ENCODE data around the gene CTSF. TPM values are rescaled to one million over a fixed set of nuclear protein-coding genes. Genes with fewer than 3 reads are reported as not detected.

CTSF gene
- total RNA-seq, 1 donor from 2014 or later = 85.7 TPM

DNA sequence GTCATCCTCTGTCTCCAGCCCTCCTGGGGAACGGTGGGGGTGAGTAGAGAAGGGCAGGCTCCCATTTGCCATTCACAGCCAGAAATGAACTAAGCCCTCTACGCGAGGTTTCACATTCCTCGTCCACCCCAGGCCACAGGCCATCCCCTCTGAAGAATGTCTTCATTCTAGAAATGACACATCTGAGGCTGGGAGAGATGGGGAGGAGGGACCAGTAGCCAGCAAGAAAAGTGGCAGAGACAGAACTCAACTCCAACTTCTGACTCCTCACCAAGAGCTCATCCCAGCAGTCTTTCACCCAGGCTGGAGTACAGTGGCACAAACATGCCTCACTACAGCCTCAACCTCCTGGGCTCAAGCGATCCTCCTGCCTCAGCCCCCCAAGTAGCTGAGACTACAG, 3.4 kb downstream of the CTSF start:
- TF ChIP-seq POLR2AphosphoS5 (IDR thresholded peaks at IDR 0.05; ENCODE audit: insufficient read depth in 1 of 2, low read depth in 1 of 2) = no peak
- TF ChIP-seq POLR2A (IDR thresholded peaks at IDR 0.05) = no peak
- TF ChIP-seq, protein P1, sequence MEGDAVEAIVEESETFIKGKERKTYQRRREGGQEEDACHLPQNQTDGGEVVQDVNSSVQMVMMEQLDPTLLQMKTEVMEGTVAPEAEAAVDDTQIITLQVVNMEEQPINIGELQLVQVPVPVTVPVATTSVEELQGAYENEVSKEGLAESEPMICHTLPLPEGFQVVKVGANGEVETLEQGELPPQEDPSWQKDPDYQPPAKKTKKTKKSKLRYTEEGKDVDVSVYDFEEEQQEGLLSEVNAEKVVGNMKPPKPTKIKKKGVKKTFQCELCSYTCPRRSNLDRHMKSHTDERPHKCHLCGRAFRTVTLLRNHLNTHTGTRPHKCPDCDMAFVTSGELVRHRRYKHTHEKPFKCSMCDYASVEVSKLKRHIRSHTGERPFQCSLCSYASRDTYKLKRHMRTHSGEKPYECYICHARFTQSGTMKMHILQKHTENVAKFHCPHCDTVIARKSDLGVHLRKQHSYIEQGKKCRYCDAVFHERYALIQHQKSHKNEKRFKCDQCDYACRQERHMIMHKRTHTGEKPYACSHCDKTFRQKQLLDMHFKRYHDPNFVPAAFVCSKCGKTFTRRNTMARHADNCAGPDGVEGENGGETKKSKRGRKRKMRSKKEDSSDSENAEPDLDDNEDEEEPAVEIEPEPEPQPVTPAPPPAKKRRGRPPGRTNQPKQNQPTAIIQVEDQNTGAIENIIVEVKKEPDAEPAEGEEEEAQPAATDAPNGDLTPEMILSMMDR (IDR thresholded peaks at IDR 0.05) = no peak
- Histone ChIP-seq H3K4me3 (no peak overlapping the region), H3K27me3 (no peaks in the 10 kb centered on the region), H3K27ac (no peak overlapping the region), H3K4me1 (peaks cover 20% of the 10 kb centered on the region), H3K36me3 (no peaks in the 10 kb centered on the region), H3K9me3 (no peaks in the 10 kb centered on the region)
- intact Hi-C loops (cut with DNase I) = no loop called here
- no peak for DNase-seq (ENCODE audit: extremely low spot score in 2 of 2)

DNA sequence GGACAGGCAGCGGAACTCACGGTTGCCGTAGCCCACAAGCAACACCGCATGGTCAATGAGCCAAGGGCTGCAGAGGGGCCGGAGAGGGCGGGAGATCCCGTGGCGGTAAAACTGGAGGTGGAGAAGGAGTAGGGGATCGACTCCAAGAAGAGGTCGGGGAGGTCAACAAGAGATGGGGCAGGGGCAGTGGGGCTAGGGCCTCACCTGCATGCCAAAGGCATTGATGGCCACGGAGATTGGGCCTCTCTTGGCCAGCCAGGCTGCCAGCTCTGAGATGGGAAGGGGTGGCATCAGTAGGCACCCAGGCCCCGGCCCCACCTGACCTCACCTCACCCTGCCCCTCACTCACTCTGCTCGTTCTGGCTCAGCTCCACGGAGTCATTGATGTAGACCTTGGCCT, 3.9 kb downstream of the CTSF start:
- Histone ChIP-seq H3K4me3 (no peak overlapping the region), H3K4me1 (peaks cover 22% of the 10 kb centered on the region), H3K36me3 (no peaks in the 10 kb centered on the region), H3K27me3 (no peaks in the 10 kb centered on the region), H3K27ac (no peak overlapping the region), H3K9me3 (no peaks in the 10 kb centered on the region)
- DNase-seq (ENCODE audit: extremely low spot score in 2 of 2) = no peak
- intact Hi-C loops (cut with DNase I) = no loop called here
- TF ChIP-seq, protein P1 (IDR thresholded peaks at IDR 0.05) = no peak
- TF ChIP-seq POLR2AphosphoS5 (IDR thresholded peaks at IDR 0.05; ENCODE audit: insufficient read depth in 1 of 2, low read depth in 1 of 2) = no peak
- TF ChIP-seq POLR2A (IDR thresholded peaks at IDR 0.05) = no peak

DNA sequence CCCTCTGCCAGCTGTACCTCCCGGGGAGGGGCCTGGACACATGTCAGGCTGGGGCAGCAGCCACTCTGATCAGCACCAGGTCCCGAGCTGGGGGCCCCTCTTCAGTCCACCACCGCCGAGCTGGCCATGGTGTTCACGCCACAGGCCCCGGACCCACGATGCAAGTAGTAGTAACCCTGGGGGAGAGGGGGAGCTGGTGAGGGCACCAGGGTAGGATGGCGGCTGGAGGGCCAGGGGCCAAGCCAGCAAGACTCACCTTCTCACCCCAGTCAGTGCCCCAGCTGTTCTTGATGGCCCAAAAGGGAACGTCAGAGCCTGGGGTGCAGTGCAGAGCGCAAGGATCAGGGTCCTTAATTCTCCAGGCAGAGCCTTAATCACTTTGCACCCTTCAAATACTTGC, 4.6 kb downstream of the CTSF start:
- intact Hi-C loops (cut with DNase I) = no loop called here
- H3K4me3 ChIP-seq = no peak overlapping the region
- peaks cover 23% of the 10 kb centered on the region for H3K4me1 ChIP-seq
- no peak for TF ChIP-seq POLR2A (IDR thresholded peaks at IDR 0.05)
- TF ChIP-seq, protein P1 (IDR thresholded peaks at IDR 0.05) = no peak
- H3K27ac ChIP-seq = no peak overlapping the region
- no peaks in the 10 kb centered on the region for H3K27me3 ChIP-seq
- no peaks in the 10 kb centered on the region for H3K36me3 ChIP-seq
- DNase-seq (ENCODE audit: extremely low spot score in 2 of 2) = peak in 1 of 2 donors; percentile 47
- no peaks in the 10 kb centered on the region for H3K9me3 ChIP-seq

- Histone ChIP-seq H3K36me3 (no peaks in the 10 kb centered on the region), H3K4me1 (peaks cover 23% of the 10 kb centered on the region), H3K27me3 (no peaks in the 10 kb centered on the region), H3K4me3 (no peak overlapping the region), H3K27ac (no peak overlapping the region), H3K9me3 (no peaks in the 10 kb centered on the region)
- no peak for DNase-seq (ENCODE audit: extremely low spot score in 2 of 2)
- intact Hi-C loops (cut with DNase I) = no loop called here
- no peak for TF ChIP-seq POLR2A (IDR thresholded peaks at IDR 0.05)
- TF ChIP-seq POLR2AphosphoS5 (IDR thresholded peaks at IDR 0.05; ENCODE audit: insufficient read depth in 1 of 2, low read depth in 1 of 2) = no peak
- TF ChIP-seq, protein P1 (IDR thresholded peaks at IDR 0.05) = no peak
Observed at GRCh38 chr11:66562907-66563583, 5.4 kb downstream of the CTSF start.

GRCh38 chr11:66562275-66562674, 6.1 kb downstream of the CTSF start:
- no peak for TF ChIP-seq POLR2A (IDR thresholded peaks at IDR 0.05)
- no peak for TF ChIP-seq POLR2AphosphoS5 (IDR thresholded peaks at IDR 0.05; ENCODE audit: insufficient read depth in 1 of 2, low read depth in 1 of 2)
- TF ChIP-seq, protein P1 (IDR thresholded peaks at IDR 0.05) = no peak
- intact Hi-C loops (cut with DNase I) = no loop called here
- no peaks in the 10 kb centered on the region for H3K27me3 ChIP-seq

More at GRCh38 chr11:66562275-66562674, 6.1 kb downstream of the CTSF start:
- H3K4me1 ChIP-seq = peaks cover 16% of the 10 kb centered on the region
- no peak overlapping the region for H3K4me3 ChIP-seq
- no peaks in the 10 kb centered on the region for H3K9me3 ChIP-seq
- no peak overlapping the region for H3K27ac ChIP-seq
- DNase-seq (ENCODE audit: extremely low spot score in 2 of 2) = no peak
- H3K36me3 ChIP-seq = no peaks in the 10 kb centered on the region
